Astrocyte (in vitro differentiated cells and primary cell): ENCODE measurements around the gene CAND2. TPM values are rescaled to one million over a fixed set of nuclear protein-coding genes. Genes with fewer than 3 reads are reported as not detected.
"Not testable (repeated sequence)": the region's sequence is repeated elsewhere in the genome, so short reads cannot be mapped to it uniquely, and the experiment has no call there.

Experiments
- DNase-seq: peaks from one replicate; pipeline ENCODE4 v3.0.0-alpha.2; 2010; ENCODE audit warnings: low read depth
- FAIRE-seq: peaks from 2 replicates; lab custom pipeline; 2011; peaks lifted over from hg19 to GRCh38; lab: Jason Lieb, UNC
- H2AFZ ChIP-seq: 2 replicates; pipeline ENCODE4 v1.6.0; 2012; ENCODE audit warnings: low read depth, low read length, inconsistent platforms
- H3K27ac ChIP-seq: 2 replicates; pipeline ENCODE4 v1.5.1; 2011; ENCODE audit warnings: low read depth, low read length, inconsistent platforms
- H3K27me3 ChIP-seq: 2 replicates; pipeline ENCODE4 v1.6.0; 2011; ENCODE audit warnings: low read length, inconsistent platforms; ENCODE audit not compliant: insufficient read depth
- H3K36me3 ChIP-seq: 2 replicates; pipeline ENCODE4 v1.5.1; 2011; ENCODE audit warnings: low read length, inconsistent platforms; ENCODE audit not compliant: insufficient read depth
- H3K4me1 ChIP-seq: 2 replicates; pipeline ENCODE4 v1.5.1; 2011; ENCODE audit warnings: low read length, inconsistent platforms; ENCODE audit not compliant: insufficient read depth
- H3K4me2 ChIP-seq: 2 replicates; pipeline ENCODE4 v1.6.0; 2012; ENCODE audit warnings: low read length, inconsistent platforms
- H3K4me3 ChIP-seq: 2 replicates; pipeline ENCODE4 v1.5.1; 2011; ENCODE audit warnings: low read depth, mild to moderate bottlenecking, low read length, inconsistent platforms; ENCODE audit not compliant: insufficient read depth
- H3K79me2 ChIP-seq: 2 replicates; pipeline ENCODE4 v1.6.0; 2012; ENCODE audit warnings: mild to moderate bottlenecking, low read length, inconsistent platforms; ENCODE audit not compliant: insufficient read depth
- H3K9ac ChIP-seq: 2 replicates; pipeline ENCODE4 v1.6.0; 2012; ENCODE audit warnings: mild to moderate bottlenecking, low read length, inconsistent platforms
- H3K9me3 ChIP-seq: 2 replicates; pipeline ENCODE4 v1.5.1; 2012; ENCODE audit warnings: low read depth, mild to moderate bottlenecking, low read length, inconsistent platforms; ENCODE audit not compliant: insufficient read depth
- H4K20me1 ChIP-seq: 2 replicates; pipeline ENCODE4 v1.6.0; 2012; ENCODE audit warnings: low read length, inconsistent platforms; ENCODE audit not compliant: insufficient read depth
- H3K27ac Mint-ChIP-seq: one replicate; pipeline ENCODE4 v1.8.0; 2021; ENCODE audit warnings: mild to moderate bottlenecking, mixed read lengths; ENCODE audit not compliant: unreplicated experiment
- H3K27me3 Mint-ChIP-seq: one replicate; pipeline ENCODE4 v1.8.0; 2021; ENCODE audit warnings: low read depth, mixed read lengths; ENCODE audit not compliant: unreplicated experiment
- H3K36me3 Mint-ChIP-seq: one replicate; pipeline ENCODE4 v1.8.0; 2021; ENCODE audit warnings: low read depth, mixed read lengths; ENCODE audit not compliant: unreplicated experiment
- H3K4me1 Mint-ChIP-seq: one replicate; pipeline ENCODE4 v1.8.0; 2021; ENCODE audit warnings: low read depth, mixed read lengths; ENCODE audit not compliant: unreplicated experiment
- H3K4me3 Mint-ChIP-seq: one replicate; pipeline ENCODE4 v1.8.0; 2021; ENCODE audit warnings: mild to moderate bottlenecking, moderate library complexity, mixed read lengths; ENCODE audit not compliant: unreplicated experiment
- H3K9me3 Mint-ChIP-seq: one replicate; pipeline ENCODE4 v1.8.0; 2021; ENCODE audit warnings: mild to moderate bottlenecking, mixed read lengths; ENCODE audit not compliant: unreplicated experiment
- CTCF ChIP-seq: IDR thresholded peaks from 2 replicates; pipeline ENCODE4 v1.5.1; 2011; ENCODE audit warnings: low read depth, mild to moderate bottlenecking, inconsistent platforms, low read length, moderate library complexity; ENCODE audit not compliant: insufficient read depth
- EZH2 ChIP-seq: IDR thresholded peaks from 2 replicates; pipeline ENCODE4 v1.6.1; 2012; ENCODE audit warnings: mild to moderate bottlenecking, low read length, inconsistent platforms; ENCODE audit not compliant: insufficient read depth
- total RNA-seq: library from RNA; stranded (reverse); gene quantifications from 2 replicates; pipeline ENCODE4 v1.2.1, GENCODE V29; 2021

The CAND2 gene
- total RNA-seq, 1 donor from 2014 or later: 4.6 TPM

GRCh38 chr3:12838179-12838965, 41.9 kb downstream of the CAND2 start:
- Histone ChIP-seq H3K4me1 (peaks cover 25% of the 10 kb centered on the region), H2AFZ (no peak overlapping the region), H3K9ac (peak overlapping the region; percentile 98), H3K9me3 (no peaks in the 10 kb centered on the region), H3K36me3 (peaks cover 62% of the 10 kb centered on the region), H3K4me3 (peak overlapping the region; percentile 99), H3K27ac (no peak overlapping the region), H3K27me3 (no peaks in the 10 kb centered on the region), H3K4me2 (peak overlapping the region; percentile 98), H3K79me2 (peaks cover 65% of the 10 kb centered on the region), H4K20me1 (peaks cover 74% of the 10 kb centered on the region)
- no peaks in the 10 kb centered on the region for H3K27me3 Mint-ChIP-seq
- TF ChIP-seq CTCF: no peak
- TF ChIP-seq EZH2: no peak
- H3K36me3 Mint-ChIP-seq: peaks cover 53% of the 10 kb centered on the region
- no peak for FAIRE-seq
- H3K4me3 Mint-ChIP-seq: peak overlapping the region; percentile 99
- H3K9me3 Mint-ChIP-seq: no peaks in the 10 kb centered on the region
- H3K4me1 Mint-ChIP-seq: peaks cover 38% of the 10 kb centered on the region
- H3K27ac Mint-ChIP-seq: no peak overlapping the region
- DNase-seq: peak; percentile 30

GRCh38 chr3:12839156-12839946, 42.9 kb downstream of the CAND2 start:
- Mint-ChIP-seq H3K36me3 (peaks cover 44% of the 10 kb centered on the region), H3K4me1 (peaks cover 38% of the 10 kb centered on the region), H3K9me3 (no peaks in the 10 kb centered on the region), H3K27me3 (no peaks in the 10 kb centered on the region), H3K27ac (peak overlapping the region; percentile 98), H3K4me3 (peak overlapping the region; percentile 99)
- FAIRE-seq (no peak), DNase-seq (no peak)
- Histone ChIP-seq H3K79me2 (peaks cover 62% of the 10 kb centered on the region), H3K4me3 (peak overlapping the region; percentile 99), H3K27ac (no peak overlapping the region), H3K9me3 (no peaks in the 10 kb centered on the region), H3K4me1 (peaks cover 25% of the 10 kb centered on the region), H3K36me3 (peaks cover 54% of the 10 kb centered on the region), H3K9ac (peak overlapping the region; percentile 98), H3K4me2 (peak overlapping the region; percentile 98), H3K27me3 (no peaks in the 10 kb centered on the region), H4K20me1 (peaks cover 65% of the 10 kb centered on the region), H2AFZ (no peak overlapping the region)
- no peak for TF ChIP-seq EZH2

GRCh38 chr3:12840148-12840547, 43.7 kb downstream of the CAND2 start:
- Mint-ChIP-seq H3K4me3 (peak overlapping the region; percentile 99), H3K36me3 (peaks cover 40% of the 10 kb centered on the region), H3K27ac (peak overlapping the region; percentile 98), H3K4me1 (peaks cover 38% of the 10 kb centered on the region)
- not testable (repeated sequence) for H3K27me3 ChIP-seq, H3K27me3 Mint-ChIP-seq, DNase-seq, H2AFZ ChIP-seq, H3K9me3 ChIP-seq, FAIRE-seq, H3K9me3 Mint-ChIP-seq
- H3K4me3 ChIP-seq: peak overlapping the region; percentile 99
- peak overlapping the region; percentile 98 for H3K4me2 ChIP-seq
- H4K20me1 ChIP-seq: peaks cover 57% of the 10 kb centered on the region
- H3K9ac ChIP-seq: peak overlapping the region; percentile 98
- peaks cover 62% of the 10 kb centered on the region for H3K79me2 ChIP-seq
- H3K36me3 ChIP-seq: peaks cover 46% of the 10 kb centered on the region
- H3K27ac ChIP-seq: peak overlapping the region; percentile 96
- peaks cover 25% of the 10 kb centered on the region for H3K4me1 ChIP-seq
